ENCODE data around the gene ITGAD.

ITGAD gene

GRCh38 chr16:31459687-31460581, 66.8 kb downstream of the ITGAD start:
- DNase-seq (ENCODE audit: low spot score): peak; percentile 99

DNA sequence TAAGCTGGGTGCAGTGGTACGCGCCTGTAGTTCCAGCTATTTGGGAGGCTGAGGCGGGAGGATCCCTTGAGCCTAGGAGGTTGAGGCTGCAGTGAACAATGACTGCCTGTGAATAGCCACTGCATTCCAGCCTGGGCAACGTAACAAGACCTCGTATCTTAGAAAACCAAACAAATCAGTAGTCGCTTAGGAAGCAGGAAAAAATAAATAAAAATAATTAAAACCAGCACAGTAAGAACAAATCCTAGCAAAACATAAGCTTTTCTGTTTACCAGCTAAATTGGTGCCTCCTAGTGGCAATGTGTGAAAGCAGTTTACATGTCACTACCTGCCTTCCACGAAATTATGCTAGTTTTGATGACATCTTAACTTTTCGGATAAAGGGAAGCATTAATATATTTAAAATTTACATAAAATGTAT, 67.5 kb downstream of the ITGAD start:
- DNase-seq (ENCODE audit: low spot score): peak; percentile 52

DNA sequence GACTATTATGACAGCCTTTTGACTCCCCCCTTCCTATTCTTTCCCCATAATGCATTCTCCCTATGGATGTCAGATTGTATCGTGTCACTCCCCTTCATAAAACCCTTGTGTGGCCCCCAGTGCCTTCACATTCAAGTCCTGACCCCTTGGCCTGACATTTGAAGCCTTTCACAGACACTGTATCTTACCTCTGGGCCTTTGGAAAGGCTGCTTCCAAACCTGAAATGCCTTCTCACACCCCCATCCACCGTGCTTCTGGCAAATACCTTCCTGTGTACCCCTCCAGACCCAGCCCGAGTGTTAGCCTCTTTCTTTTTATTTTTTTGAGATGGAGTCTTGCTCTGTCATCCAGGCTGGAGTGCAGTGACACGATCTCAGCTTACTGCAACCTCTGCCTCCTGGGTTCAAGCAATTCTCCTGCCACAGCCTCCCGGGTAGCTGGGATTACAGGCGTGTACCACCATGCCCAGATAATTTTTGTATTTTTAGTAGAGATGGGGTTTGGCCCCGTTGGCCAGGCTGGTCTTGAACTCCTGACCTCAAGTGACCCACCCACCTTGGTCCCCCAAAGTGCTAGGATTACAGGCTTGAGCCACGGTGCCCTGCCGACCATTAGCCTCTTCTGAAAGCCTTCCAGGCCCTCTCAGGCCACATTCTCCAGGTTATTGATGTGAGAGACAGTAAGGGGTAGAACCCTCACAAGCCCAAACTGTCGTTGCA, 68.2 kb downstream of the ITGAD start:
- DNase-seq (ENCODE audit: low spot score): no peak

DNA sequence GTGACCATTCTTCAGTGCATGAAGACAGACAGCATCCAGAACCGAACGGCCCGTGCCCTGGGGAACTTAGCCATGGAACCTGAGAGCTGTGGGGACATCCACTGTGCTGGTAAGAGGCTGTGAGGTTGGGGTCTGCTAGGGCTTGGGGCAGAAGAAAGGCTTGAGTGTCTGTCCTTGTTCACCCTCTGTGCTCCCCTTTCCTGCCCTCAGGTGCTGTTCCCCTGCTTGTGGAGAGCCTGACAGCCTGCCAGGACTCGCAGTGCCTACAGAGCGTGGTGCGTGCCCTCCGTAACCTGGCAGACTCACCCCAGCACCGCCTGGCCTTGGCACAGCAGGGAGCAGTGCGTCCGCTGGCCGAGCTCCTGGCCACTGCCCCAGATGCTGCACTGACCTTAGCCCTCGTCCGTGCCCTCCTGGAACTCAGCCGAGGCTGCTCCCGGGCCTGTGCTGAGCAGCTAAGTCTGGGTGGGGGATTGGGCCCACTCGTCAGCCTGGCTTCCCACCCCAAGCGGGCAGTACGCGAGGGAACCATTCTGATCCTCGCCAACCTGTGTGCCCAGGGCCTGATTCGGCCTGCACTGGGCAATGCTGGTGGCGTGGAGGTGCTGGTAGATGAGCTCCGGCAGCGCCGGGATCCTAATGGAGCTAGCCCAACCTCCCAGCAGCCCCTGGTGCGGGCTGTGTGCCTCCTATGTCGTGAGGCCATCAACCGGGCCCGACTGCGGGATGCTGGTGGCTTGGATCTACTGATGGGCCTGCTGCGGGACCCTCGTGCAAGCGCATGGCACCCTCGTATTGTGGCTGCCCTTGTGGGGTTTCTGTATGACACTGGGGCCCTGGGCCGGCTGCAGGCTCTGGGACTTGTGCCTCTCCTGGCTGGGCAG, 69.0 kb downstream of the ITGAD start:
- DNase-seq (ENCODE audit: low spot score): no peak

DNA sequence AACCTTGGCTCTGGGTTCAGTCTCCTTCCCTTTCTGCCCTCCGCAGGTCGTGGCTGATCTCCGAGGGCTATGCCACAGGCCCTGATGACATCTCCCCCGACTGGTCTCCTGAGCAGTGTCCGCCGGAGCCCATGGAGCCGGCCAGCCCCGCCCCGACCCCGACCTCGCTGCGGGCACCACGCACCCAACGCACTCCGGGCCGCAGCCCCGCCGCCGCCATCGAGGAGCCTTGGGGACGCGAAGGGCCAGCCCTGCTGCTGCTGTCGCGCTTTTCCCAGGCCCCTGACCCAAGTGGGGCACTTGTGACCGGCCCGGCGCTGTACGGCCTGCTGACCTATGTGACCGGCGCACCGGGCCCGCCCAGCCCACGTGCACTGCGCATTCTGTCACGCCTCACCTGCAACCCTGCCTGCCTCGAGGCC, 71.2 kb downstream of the ITGAD start:
- DNase-seq (ENCODE audit: low spot score): no peak

- no peak for DNase-seq (ENCODE audit: low spot score)
Observed at GRCh38 chr16:31464781-31465260, 71.7 kb downstream of the ITGAD start.

- DNase-seq (ENCODE audit: low spot score): no peak
Observed at GRCh38 chr16:31465788-31466370, 72.7 kb downstream of the ITGAD start.

GRCh38 chr16:31466381-31466841, 73.3 kb downstream of the ITGAD start:
- DNase-seq (ENCODE audit: low spot score): no peak

DNA sequence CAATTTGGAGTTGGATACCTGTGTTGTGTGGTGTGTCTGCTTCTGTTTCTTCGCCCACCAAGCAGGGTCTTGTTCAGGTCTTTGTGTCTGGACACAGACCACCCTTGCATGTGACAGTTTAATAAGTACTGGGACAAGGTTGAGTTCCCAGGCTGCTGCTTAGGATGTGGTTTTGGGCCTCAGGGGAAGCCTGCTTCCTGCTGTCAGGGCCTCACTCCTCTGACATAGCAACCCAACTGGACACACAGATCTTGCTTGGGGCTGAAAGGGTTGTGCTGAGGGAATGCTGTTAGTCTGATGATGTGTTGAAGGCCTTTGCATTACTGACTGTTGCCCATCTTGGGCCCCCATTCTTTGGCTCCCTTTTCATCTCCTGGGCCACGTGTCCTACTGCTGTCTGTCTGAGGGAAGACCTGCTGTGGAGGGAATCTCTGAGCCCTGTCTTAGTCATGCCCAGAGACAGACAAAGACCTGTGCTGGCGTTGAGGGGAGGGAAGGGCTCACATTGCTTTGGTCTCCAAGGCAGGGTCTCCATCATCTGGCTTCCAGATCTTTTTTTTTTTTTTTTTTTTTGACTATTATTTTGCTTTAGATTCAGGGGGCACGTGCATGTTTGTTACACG, 74.1 kb downstream of the ITGAD start:
- DNase-seq (ENCODE audit: low spot score): no peak

DNA sequence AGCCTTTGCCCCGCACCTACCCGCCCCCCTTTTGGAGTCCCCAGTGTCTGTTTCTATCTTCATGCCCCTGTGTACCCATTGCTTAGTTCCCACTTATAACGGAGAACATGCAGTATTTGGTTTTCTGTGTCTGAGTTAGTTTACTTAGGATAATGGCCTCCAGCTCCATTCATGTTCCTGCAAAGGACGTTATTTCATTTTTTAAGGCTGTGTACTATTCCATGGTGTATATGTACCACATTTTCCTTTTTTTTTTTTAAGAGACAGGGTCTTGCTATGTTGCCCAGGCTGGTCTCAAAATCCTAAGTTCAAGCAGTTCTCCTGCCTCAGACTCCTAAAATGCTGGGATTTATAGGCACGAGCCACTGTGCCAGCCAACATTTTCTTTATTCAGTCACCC, 74.7 kb downstream of the ITGAD start:
- no peak for DNase-seq (ENCODE audit: low spot score)

- no peak for DNase-seq (ENCODE audit: low spot score)
Observed at GRCh38 chr16:31470615-31471014, 77.5 kb downstream of the ITGAD start.

DNA sequence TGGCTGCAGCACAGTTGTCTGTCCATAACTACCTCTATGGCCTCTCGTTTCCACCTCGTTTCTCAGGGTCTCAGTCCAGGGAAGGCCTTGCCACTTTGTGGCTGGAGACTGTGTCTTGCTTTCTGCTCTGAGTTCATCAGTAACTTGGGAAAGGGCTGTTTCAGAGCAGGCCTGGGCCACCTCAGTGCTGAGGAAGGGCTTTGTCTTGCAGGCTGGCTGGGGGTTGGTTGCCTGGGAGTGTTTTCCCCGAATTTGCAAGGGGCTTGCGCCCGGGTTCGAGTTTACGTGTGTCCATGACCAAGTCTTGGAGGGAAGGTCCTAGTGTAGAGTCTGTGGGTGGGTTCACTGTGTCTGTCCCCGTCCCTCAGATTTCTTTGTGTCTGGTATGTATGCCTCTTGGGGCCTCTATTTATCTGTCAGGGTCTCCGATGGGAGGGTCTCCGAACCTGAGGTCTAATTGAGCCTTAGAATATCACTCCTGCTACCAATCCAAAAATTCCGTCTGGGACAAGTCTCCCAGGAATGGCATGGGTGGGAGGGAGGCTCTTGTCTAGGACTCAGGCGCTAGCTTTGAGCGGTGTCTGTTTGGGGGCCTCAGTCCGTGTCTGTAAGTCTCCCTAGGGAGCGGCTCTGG, 78.2 kb downstream of the ITGAD start:
- no peak for DNase-seq (ENCODE audit: low spot score)

DNA sequence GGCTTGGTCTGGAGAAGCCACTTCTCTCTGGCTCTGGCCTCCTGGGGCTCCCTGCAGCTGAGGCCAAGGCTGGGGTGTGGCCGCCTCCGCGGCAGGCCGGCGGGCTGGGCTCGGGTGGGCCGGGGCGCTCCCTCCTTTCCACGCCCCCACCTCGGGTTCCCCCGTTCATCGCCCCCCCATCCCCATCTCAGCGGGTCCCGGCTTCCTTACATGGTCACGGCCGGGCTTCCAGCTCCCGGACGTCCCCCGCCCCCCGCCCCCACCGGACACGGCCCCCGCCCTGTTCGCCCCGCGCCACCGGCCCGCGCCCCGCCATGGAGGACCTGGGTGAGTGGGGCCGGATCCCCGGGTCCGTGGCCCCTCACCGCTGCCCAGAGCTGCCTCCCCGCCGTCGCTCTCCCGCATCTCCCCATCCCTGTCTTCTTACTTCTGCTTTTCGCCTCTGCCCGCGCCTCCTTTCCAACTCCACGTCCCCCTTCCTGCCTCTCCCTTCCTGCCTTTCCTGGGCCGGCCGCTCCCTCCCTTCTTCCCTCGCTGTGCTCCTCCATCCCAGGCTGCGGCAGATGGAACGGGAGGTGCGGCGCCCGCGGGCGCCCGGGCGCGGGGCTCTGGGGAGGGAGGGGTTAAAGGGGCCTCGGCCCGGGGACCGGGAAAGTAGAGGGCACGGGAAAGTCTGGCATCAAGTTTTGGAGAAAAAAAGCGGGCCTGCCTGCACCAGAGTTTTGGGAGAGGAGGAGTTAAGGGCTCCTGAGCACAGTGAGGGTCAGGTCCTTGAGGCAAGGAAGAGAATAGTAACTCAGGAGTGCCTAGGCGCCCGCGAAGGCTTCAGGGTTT, 79.0 kb downstream of the ITGAD start, which contains the start of gene TGFB1I1:
TGFB1I1 (plus strand) TSS at position 278 of the 834 bp plus-strand sequence; CDS start at position 315, 37 bp downstream.
- DNase-seq (ENCODE audit: low spot score): peak; percentile 55

GRCh38 chr16:31472709-31473203, 79.6 kb downstream of the ITGAD start:
- peak; percentile 89 for DNase-seq (ENCODE audit: low spot score)

GRCh38 chr16:31473264-31473984, 80.3 kb downstream of the ITGAD start:
- DNase-seq (ENCODE audit: low spot score): no peak

DNA sequence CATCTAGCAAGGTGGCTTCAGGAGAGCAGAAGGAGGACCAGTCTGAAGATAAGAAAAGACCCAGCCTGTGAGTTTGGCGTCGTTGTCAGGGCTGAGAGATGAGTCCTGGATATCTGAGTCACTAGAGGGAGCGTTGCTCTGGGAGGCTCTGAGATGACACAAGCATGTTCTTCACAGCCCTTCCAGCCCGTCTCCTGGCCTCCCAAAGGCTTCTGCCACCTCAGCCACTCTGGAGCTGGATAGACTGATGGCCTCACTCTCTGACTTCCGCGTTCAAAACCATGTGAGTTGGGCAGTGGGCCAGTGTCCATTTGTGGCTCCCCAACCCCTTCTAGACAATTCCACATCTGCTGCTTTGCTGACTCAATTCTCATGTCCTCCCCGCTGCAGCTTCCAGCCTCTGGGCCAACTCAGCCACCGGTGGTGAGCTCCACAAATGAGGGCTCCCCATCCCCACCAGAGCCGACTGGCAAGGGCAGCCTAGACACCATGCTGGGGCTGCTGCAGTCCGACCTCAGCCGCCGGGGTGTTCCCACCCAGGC, 81.1 kb downstream of the ITGAD start:
- no peak for DNase-seq (ENCODE audit: low spot score)

DNA sequence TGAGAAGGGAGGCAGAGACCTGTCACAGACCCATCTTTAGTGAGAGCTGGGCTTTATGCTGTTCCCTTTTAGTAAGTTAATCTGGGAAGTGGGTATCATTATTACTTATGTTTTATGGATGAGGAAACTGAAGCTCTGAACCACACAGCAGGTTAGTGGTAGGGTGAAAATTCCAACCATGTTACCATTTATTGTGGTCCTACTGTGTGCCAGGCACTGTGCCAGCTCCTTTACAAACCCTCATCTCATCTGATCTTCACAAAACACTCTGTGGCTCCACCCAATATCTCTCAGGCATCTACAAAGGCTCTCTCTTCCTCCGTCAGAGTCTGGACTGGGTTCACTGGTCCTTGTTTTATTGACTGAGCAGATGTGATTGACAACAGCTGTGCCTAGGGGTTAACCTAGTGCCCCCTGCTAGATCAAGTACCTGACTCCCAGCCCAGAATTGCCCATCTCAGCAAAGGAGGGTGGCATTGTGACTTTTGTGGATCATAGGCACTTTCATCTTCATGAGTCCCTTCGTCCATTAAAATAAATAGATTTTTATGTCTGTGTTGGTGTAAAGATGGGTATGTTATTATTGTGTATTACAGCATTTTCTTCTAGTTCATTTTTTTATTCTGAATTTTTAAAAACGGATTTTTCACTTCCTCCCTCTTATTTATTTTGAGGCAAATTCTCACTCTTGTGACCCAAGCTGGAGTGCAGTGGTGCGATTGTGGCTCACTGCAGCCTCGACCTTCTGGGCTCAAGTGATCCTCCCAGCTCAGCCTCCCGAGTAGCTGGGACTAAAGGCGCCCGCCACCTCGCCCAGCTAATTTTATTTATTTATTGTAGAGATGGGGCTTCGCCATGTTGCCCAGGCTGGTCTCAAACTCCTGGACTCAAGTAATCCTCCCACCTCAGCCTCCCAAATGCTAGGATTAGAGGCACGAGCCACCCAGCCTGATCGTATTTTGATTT, 81.9 kb downstream of the ITGAD start:
- DNase-seq (ENCODE audit: low spot score): no peak

Measured in kidney tubule cell (primary cell).